ELF-1 (cell line): ENCODE measurements around the gene PIGR.

Source experiments
- DNase-seq: peaks from one replicate; pipeline ENCODE4 v3.0.0-alpha.2; 2016; ENCODE audit warnings: low read depth, low spot score

Gene PIGR

GRCh38 chr1:206911064-206911663, 35.1 kb downstream of the PIGR start:
- no peak for DNase-seq

- no peak for DNase-seq
These were observed 36.4 kb downstream of the PIGR start for GRCh38 chr1:206909883-206910318.

GRCh38 chr1:206909161-206909882, 36.9 kb downstream of the PIGR start:
- peak; percentile 65 for DNase-seq

- DNase-seq: no peak
These were observed 38.2 kb downstream of the PIGR start for GRCh38 chr1:206908038-206908437.

- peak; percentile 56 for DNase-seq
These were observed 38.8 kb downstream of the PIGR start for GRCh38 chr1:206907304-206907991.

GRCh38 chr1:206905295-206906164, 40.7 kb downstream of the PIGR start:
- DNase-seq: no peak

- no peak for DNase-seq
These were observed 41.7 kb downstream of the PIGR start for GRCh38 chr1:206904423-206905142.

GRCh38 chr1:206903687-206904086, 42.6 kb downstream of the PIGR start:
- DNase-seq: no peak

GRCh38 chr1:206902702-206903101, 43.6 kb downstream of the PIGR start:
- no peak for DNase-seq

GRCh38 chr1:206901944-206902343, 44.3 kb downstream of the PIGR start:
- no peak for DNase-seq

- DNase-seq: no peak
These were observed 46.1 kb downstream of the PIGR start for GRCh38 chr1:206900149-206900548.

- DNase-seq: no peak
These were observed 46.5 kb downstream of the PIGR start for GRCh38 chr1:206899717-206900116.

- DNase-seq: no peak
These were observed 47.3 kb downstream of the PIGR start for GRCh38 chr1:206898915-206899431.

- DNase-seq: no peak
These were observed 48.0 kb downstream of the PIGR start for GRCh38 chr1:206898089-206898914.

GRCh38 chr1:206897175-206897574, 49.1 kb downstream of the PIGR start, which contains the start of gene IL24:
TSS of gene IL24 (plus strand) at chr1:206897443. CDS start at chr1:206897833, 390 bp downstream.
- DNase-seq: no peak

GRCh38 chr1:206896261-206896660, 50.0 kb downstream of the PIGR start:
- DNase-seq: no peak

GRCh38 chr1:206895837-206896242, 50.4 kb downstream of the PIGR start:
- DNase-seq: no peak

GRCh38 chr1:206895325-206895724, 50.9 kb downstream of the PIGR start:
- DNase-seq: peak; percentile 78

- no peak for DNase-seq
These were observed 52.9 kb downstream of the PIGR start for GRCh38 chr1:206893380-206893779.
